Left ventricle myocardium inferior (tissue), 1 donor: ENCODE data around the gene ITPRID2. TPM values are rescaled to one million over a fixed set of nuclear protein-coding genes. Genes with fewer than 3 reads are reported as not detected.

Experiments used
- DNase-seq: peaks from one replicate; pipeline ENCODE4 v3.0.0-alpha.2; 2020
- H3K27ac ChIP-seq: fragments of 200-600 bp; replicated peaks from 2 replicates; pipeline ENCODE4 v1.8.0; 2021
- H3K27me3 ChIP-seq: fragments of 200-600 bp; 2 replicates; pipeline ENCODE4 v1.8.0; 2021; ENCODE audit warnings: low read depth
- H3K36me3 ChIP-seq: fragments of 200-600 bp; 2 replicates; pipeline ENCODE4 v1.8.0; 2021
- H3K4me1 ChIP-seq: fragments of 200-600 bp; 2 replicates; pipeline ENCODE4 v1.8.0; 2021
- H3K4me3 ChIP-seq: fragments of 200-600 bp; 2 replicates; pipeline ENCODE4 v1.8.0; 2021; ENCODE audit warnings: mild to moderate bottlenecking, moderate library complexity
- H3K9me3 ChIP-seq: fragments of 200-600 bp; replicated peaks from 2 replicates; pipeline ENCODE4 v1.8.0; 2021
- CTCF ChIP-seq: fragments of 200-600 bp; IDR thresholded peaks from 2 replicates; pipeline ENCODE4 v1.8.0; 2021; ENCODE audit warnings: antibody characterized with exemption, mild to moderate bottlenecking, borderline replicate concordance
- intact Hi-C: fragments of 100-400 bp; cut with micrococcal nuclease; formaldehyde crosslinking; loops from one replicate; pipeline ENCODE4 v1.11.0; 2022
- total RNA-seq: library from RNA; stranded (reverse); fragmentation: NEBNext Ultra II Directional; extraction: Animal tissue kit (Norgen Biotek cat#: 25700); gene quantifications from one replicate; pipeline ENCODE4 v1.2.1, GENCODE V29; 2021
- donor health status: DM: no; HTN: yes; CAD: no; lungs with severe emphysema.

Gene ITPRID2
- total RNA-seq, 1 donor from 2014 or later = 76.0 TPM

DNA sequence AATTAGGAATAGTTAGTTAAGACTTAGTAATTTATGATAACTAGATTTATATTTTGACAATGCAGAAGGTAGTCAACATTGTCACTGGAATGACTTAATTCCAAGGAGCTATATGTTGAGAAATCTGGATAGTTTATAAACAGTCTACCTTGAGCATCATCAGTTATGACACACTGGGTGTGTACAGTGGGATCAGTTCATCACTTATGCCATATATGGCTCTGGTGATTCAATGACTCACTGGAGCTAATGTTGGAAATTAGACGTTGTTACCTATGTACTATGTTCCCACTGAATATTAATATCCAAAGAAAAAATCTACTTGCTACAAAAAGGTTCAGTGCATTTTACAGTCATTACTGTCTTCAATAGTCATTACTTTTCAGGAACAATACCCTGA lies 34.0 kb upstream of the ITPRID2 start:
- TF ChIP-seq CTCF = no peak
- H3K27ac ChIP-seq = no peak overlapping the region
- H3K9me3 ChIP-seq = no peaks in the 10 kb centered on the region
- H3K4me3 ChIP-seq = no peak overlapping the region
- H3K4me1 ChIP-seq = no peaks in the 10 kb centered on the region
- intact Hi-C loops = no loop called here
- no peaks in the 10 kb centered on the region for H3K27me3 ChIP-seq
- no peak for DNase-seq
- H3K36me3 ChIP-seq = no peaks in the 10 kb centered on the region

DNA sequence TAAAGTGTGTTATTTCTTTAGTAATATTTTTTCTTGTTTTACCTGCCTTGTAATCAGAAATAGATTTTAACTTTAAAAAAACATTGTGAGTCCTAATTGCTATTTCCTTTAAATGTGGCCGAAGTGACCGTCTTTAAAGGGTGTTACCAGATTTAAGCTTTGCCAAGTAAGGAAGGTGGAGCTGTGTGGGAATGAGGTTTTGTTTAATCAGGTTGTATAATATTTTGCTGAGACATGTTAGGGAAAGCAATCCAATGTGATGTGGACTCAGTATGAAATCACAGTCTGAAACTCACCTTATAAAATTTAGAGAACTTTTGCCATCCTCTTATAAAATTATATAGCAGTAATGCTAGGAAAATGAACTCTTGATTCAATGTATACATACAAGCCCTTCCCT lies 32.9 kb upstream of the ITPRID2 start:
- intact Hi-C loops = no loop called here
- H3K27ac ChIP-seq = no peak overlapping the region
- H3K4me1 ChIP-seq = no peaks in the 10 kb centered on the region
- no peak for TF ChIP-seq CTCF
- no peak overlapping the region for H3K4me3 ChIP-seq
- no peaks in the 10 kb centered on the region for H3K36me3 ChIP-seq
- no peaks in the 10 kb centered on the region for H3K9me3 ChIP-seq
- H3K27me3 ChIP-seq = no peaks in the 10 kb centered on the region
- DNase-seq = no peak

- no peaks in the 10 kb centered on the region for H3K36me3 ChIP-seq
- H3K4me3 ChIP-seq = no peak overlapping the region
- TF ChIP-seq CTCF = no peak
- no peaks in the 10 kb centered on the region for H3K27me3 ChIP-seq
- DNase-seq = no peak
- H3K9me3 ChIP-seq = no peaks in the 10 kb centered on the region
- H3K27ac ChIP-seq = no peak overlapping the region
- intact Hi-C loops = no loop called here
- no peaks in the 10 kb centered on the region for H3K4me1 ChIP-seq
Observed at GRCh38 chr2:181859123-181859522, 32.4 kb upstream of the ITPRID2 start.

DNA sequence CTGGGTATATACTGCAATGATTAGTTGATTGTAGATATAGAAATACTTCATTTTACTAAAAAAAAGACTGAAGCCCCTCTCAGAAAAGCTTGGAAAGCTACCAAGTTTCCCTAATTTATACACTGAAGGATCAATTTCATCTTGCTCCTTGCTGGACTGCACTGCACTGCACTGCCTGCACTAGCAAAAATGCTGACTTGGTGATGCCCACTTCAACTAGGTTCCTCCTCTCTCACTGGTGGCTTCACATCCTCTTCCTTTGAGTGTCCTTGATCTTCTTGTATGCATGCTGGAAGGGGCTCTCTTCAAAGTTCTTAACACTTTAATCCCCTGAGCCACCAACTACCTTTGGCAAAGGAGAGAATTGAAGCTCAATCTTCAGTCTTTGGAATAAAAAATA lies 31.7 kb upstream of the ITPRID2 start:
- no peak for DNase-seq
- no peaks in the 10 kb centered on the region for H3K36me3 ChIP-seq
- H3K27ac ChIP-seq = no peak overlapping the region
- no peaks in the 10 kb centered on the region for H3K9me3 ChIP-seq
- H3K4me3 ChIP-seq = no peak overlapping the region
- intact Hi-C loops = no loop called here
- TF ChIP-seq CTCF = no peak
- H3K4me1 ChIP-seq = no peaks in the 10 kb centered on the region
- no peaks in the 10 kb centered on the region for H3K27me3 ChIP-seq

DNA sequence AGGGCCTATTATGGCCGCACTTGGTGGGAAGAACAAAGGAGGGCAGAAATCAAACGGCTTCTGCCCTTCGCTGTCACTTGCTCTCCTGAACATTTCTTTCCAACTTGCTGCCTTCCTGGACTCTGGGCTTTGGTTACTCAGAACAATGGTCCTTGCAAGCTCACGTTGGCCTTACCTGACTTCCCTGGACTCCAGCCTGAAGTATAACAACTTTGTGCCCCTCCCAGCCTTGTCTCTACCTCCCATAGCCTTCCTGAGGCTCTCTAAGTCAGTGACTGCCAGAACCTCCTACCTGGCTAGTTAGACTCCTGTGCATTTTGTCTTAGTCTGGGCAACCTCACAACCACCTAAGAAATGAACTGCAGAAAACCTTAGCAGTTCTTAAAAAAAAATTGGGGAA lies 30.2 kb upstream of the ITPRID2 start:
- TF ChIP-seq CTCF = no peak
- DNase-seq = no peak
- Histone ChIP-seq H3K4me3 (no peak overlapping the region), H3K36me3 (no peaks in the 10 kb centered on the region), H3K27me3 (no peaks in the 10 kb centered on the region), H3K9me3 (no peaks in the 10 kb centered on the region), H3K4me1 (no peaks in the 10 kb centered on the region), H3K27ac (no peak overlapping the region)
- intact Hi-C loops = no loop called here
